H1 (cell line): ENCODE data around the gene SCAMP2. TPM values are rescaled to one million over a fixed set of nuclear protein-coding genes. Genes with fewer than 3 reads are reported as not detected.

Experiments used
- HDAC2 ChIP-seq, 2 experiments: fragments of 300-600 bp in 1 of 2; sonication (generic) in 1 of 2; IDR thresholded peaks; 2 replicates each; pipeline ENCODE4 v1.6.1; 2011 to 2012; ENCODE audit warnings: low read depth in 2 of 2, low read length in 2 of 2, mild to moderate bottlenecking in 2 of 2, moderate library complexity in 2 of 2, borderline replicate concordance in 1 of 2, inconsistent platforms in 1 of 2
- POLR2A ChIP-seq, 2 experiments: IDR thresholded peaks; 1 replicate in 1 of 2; 2 replicates in 1 of 2; pipeline ENCODE4 v1.6.1; 2011; ENCODE audit warnings: low read depth in 2 of 2, low read length in 2 of 2, mild to moderate bottlenecking in 2 of 2; ENCODE audit errors: control extremely low read depth in 1 of 2
- TBP ChIP-seq: IDR thresholded peaks from 2 replicates; pipeline ENCODE4 v1.6.1; 2011; ENCODE audit warnings: low read depth, low read length, improper control_type of control experiment
- polyA plus RNA-seq, 7 experiments: library from polyadenylated mRNA; depleted of rRNA in 3 of 7; stranded (reverse) in 5 of 7; unstranded in 2 of 7; fragments of >200 nt in 5 of 7; fragments of 200-250 nt in 2 of 7; gene quantifications; 1 replicate in 5 of 7; 2 replicates in 1 of 7; 4 replicates in 1 of 7; pipeline versions ENCODE4 v1.2.1 to v1.2.3, GENCODE V29; 2011 to 2013; ENCODE audit warnings: missing spikeins in 2 of 7, mixed read lengths in 2 of 7
- total RNA-seq: library from RNA; stranded (reverse); fragmentation: NEBNext Ultra II Directional; extraction: Animal tissue kit (Norgen Biotek cat#: 25700); gene quantifications from 2 replicates; pipeline ENCODE4 v1.2.1, GENCODE V29; 2021
- TF ChIP-seq, protein P1 (sequence below): fragments of 300-600 bp; sonication (generic); IDR thresholded peaks from 2 replicates; pipeline ENCODE4 v1.7.1; 2012; ENCODE audit warnings: low read length, moderate library complexity, mild to moderate bottlenecking, inconsistent platforms; ENCODE audit not compliant: insufficient replicate concordance
- TF ChIP-seq, protein P2 (sequence below): IDR thresholded peaks from 2 replicates; pipeline ENCODE4 v1.6.1; 2011; ENCODE audit warnings: low read length, improper control_type of control experiment

The SCAMP2 gene
- total and polyA plus RNA-seq, 2 of the 8 experiments (the other 6 are each of a cell fraction or from before 2014, with no cell fraction given), result 41.7 to 131 TPM

DNA sequence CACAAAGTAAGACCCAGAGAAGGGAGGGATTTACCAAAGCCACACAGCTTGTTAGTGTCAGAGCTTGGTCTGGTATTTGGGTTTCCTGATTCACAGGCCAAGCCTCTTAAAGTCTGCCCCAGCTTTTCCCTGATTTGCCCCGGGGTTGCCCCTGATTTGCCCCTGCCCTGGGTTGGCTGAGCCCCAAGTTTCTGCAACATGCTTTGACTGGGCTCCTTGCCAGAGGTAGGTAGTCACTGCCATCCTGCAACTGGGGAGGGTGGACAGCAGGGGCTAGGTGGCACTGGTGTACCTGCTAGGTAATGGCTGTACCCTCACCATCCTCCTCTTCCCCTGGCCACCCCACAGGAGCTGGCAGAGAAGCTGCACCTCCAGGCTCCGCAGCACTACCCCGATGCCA is 19.1 kb upstream of the SCAMP2 start (continued):
- TF ChIP-seq, protein P1, sequence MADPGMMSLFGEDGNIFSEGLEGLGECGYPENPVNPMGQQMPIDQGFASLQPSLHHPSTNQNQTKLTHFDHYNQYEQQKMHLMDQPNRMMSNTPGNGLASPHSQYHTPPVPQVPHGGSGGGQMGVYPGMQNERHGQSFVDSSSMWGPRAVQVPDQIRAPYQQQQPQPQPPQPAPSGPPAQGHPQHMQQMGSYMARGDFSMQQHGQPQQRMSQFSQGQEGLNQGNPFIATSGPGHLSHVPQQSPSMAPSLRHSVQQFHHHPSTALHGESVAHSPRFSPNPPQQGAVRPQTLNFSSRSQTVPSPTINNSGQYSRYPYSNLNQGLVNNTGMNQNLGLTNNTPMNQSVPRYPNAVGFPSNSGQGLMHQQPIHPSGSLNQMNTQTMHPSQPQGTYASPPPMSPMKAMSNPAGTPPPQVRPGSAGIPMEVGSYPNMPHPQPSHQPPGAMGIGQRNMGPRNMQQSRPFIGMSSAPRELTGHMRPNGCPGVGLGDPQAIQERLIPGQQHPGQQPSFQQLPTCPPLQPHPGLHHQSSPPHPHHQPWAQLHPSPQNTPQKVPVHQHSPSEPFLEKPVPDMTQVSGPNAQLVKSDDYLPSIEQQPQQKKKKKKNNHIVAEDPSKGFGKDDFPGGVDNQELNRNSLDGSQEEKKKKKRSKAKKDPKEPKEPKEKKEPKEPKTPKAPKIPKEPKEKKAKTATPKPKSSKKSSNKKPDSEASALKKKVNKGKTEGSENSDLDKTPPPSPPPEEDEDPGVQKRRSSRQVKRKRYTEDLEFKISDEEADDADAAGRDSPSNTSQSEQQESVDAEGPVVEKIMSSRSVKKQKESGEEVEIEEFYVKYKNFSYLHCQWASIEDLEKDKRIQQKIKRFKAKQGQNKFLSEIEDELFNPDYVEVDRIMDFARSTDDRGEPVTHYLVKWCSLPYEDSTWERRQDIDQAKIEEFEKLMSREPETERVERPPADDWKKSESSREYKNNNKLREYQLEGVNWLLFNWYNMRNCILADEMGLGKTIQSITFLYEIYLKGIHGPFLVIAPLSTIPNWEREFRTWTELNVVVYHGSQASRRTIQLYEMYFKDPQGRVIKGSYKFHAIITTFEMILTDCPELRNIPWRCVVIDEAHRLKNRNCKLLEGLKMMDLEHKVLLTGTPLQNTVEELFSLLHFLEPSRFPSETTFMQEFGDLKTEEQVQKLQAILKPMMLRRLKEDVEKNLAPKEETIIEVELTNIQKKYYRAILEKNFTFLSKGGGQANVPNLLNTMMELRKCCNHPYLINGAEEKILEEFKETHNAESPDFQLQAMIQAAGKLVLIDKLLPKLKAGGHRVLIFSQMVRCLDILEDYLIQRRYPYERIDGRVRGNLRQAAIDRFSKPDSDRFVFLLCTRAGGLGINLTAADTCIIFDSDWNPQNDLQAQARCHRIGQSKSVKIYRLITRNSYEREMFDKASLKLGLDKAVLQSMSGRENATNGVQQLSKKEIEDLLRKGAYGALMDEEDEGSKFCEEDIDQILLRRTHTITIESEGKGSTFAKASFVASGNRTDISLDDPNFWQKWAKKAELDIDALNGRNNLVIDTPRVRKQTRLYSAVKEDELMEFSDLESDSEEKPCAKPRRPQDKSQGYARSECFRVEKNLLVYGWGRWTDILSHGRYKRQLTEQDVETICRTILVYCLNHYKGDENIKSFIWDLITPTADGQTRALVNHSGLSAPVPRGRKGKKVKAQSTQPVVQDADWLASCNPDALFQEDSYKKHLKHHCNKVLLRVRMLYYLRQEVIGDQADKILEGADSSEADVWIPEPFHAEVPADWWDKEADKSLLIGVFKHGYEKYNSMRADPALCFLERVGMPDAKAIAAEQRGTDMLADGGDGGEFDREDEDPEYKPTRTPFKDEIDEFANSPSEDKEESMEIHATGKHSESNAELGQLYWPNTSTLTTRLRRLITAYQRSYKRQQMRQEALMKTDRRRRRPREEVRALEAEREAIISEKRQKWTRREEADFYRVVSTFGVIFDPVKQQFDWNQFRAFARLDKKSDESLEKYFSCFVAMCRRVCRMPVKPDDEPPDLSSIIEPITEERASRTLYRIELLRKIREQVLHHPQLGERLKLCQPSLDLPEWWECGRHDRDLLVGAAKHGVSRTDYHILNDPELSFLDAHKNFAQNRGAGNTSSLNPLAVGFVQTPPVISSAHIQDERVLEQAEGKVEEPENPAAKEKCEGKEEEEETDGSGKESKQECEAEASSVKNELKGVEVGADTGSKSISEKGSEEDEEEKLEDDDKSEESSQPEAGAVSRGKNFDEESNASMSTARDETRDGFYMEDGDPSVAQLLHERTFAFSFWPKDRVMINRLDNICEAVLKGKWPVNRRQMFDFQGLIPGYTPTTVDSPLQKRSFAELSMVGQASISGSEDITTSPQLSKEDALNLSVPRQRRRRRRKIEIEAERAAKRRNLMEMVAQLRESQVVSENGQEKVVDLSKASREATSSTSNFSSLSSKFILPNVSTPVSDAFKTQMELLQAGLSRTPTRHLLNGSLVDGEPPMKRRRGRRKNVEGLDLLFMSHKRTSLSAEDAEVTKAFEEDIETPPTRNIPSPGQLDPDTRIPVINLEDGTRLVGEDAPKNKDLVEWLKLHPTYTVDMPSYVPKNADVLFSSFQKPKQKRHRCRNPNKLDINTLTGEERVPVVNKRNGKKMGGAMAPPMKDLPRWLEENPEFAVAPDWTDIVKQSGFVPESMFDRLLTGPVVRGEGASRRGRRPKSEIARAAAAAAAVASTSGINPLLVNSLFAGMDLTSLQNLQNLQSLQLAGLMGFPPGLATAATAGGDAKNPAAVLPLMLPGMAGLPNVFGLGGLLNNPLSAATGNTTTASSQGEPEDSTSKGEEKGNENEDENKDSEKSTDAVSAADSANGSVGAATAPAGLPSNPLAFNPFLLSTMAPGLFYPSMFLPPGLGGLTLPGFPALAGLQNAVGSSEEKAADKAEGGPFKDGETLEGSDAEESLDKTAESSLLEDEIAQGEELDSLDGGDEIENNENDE, result no peak
- TF ChIP-seq HDAC2 (IDR thresholded peaks at IDR 0.05; ENCODE audit: borderline replicate concordance in 1 of 2, low read depth in 2 of 2, low read length in 2 of 2) (no peak), POLR2A (IDR thresholded peaks at IDR 0.05; ENCODE audit: control extremely low read depth in 1 of 2, low read depth in 2 of 2, low read length in 2 of 2) (no peak), TBP (no peak)
- TF ChIP-seq, protein P2, sequence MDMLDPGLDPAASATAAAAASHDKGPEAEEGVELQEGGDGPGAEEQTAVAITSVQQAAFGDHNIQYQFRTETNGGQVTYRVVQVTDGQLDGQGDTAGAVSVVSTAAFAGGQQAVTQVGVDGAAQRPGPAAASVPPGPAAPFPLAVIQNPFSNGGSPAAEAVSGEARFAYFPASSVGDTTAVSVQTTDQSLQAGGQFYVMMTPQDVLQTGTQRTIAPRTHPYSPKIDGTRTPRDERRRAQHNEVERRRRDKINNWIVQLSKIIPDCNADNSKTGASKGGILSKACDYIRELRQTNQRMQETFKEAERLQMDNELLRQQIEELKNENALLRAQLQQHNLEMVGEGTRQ, result no peak
- TF ChIP-seq, all 59 proteins: peak for 0
